ENCODE data around the gene PGAP3. TPM values are rescaled to one million over a fixed set of nuclear protein-coding genes. Genes with fewer than 3 reads are reported as not detected.
A peak's percentile ranks its signal among the peaks of the same experiment; 100 is the strongest.

Gene PGAP3
- total and polyA plus RNA-seq, 7 experiments from 2014 or later = 13.3 to 39.9 (median 34.4) TPM

DNA sequence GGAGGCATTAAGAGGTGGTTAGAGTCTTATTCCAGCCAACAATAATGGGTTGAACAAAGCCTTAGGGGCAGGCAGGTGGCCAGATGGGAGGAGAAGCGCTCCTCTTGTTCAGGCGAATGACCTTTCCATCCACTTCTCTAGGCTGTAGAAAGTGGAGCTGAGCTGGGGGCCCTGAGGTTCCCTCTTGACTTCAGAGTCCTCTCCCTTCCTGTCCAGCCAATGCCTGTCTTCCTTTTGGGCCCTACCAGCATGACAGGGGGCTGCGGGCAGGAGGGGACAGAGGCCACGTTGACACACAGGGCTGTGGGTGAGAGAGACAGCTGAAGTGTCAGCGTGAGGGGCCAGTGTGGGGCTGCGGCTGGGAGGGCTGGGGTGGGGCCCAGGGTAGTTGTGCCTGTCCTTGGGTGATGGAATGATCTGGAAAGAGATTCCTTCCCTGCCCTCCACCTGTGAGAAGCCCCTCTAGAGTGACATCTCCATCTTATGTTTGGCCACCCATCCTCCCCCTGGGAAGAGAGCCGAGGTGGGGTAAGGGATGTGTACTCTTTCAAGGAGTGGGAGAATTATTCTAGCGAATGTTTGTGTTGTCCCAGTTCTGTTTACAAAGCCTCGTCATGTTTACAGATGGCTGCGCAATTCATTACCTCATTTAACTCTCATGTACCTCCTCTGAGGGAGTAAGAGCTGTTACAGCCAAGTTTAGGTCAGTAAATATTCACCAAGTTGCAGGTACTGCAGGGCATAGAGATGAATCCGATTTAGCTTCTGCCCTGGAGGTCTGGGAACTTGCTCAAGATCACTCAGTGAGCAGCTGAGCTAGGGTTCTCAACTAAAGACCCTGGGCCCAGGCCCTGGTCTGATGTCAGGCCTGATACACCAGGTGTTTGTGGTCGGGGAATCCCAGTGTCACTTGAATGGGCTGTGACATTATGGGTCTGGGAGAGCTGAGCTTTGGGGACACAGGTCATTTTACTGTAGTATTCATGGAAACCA lies 15.3 kb upstream of the PGAP3 start:
- CTCF ChIA-PET = interaction anchor here (2.0 kb wide), 1 partner anchor 16 kb away, joined by 4 read pairs; the partner anchor contains the start of gene PGAP3
- Histone ChIP-seq H3K4me3 (ENCODE audit: low read length) (no peak overlapping the region), H3K27ac (ENCODE audit: low read depth, low read length) (no peak overlapping the region), H3K9me3 (ENCODE audit: control insufficient read depth in 2 of 3, low read length in 3 of 3) (no peaks in the 10 kb centered on the region), H3K27me3 (ENCODE audit: control insufficient read depth in 2 of 2, insufficient read depth in 2 of 2, low read length in 2 of 2) (peaks cover 3 to 14% of the 10 kb centered on the region in 2 donors), H3K36me3 (ENCODE audit: control insufficient read depth in 2 of 3, insufficient read depth in 3 of 3, low read length in 3 of 3) (no peaks in the 10 kb centered on the region), H3K4me1 (ENCODE audit: control insufficient read depth in 2 of 2, insufficient read depth in 2 of 2, low read length in 2 of 2) (peaks cover 7 to 16% of the 10 kb centered on the region in 2 donors)
- Mint-ChIP-seq H3K4me1 (peaks cover 17 to 41% (median 27%) of the 10 kb centered on the region in 7 donors), H3K9me3 (peaks cover 0 to 2% (median 0%) of the 10 kb centered on the region in 11 donors), H3K27ac (no peak overlapping the region), H3K27me3 (peaks cover 24 to 42% (median 28%) of the 10 kb centered on the region in 5 donors), H3K36me3 (peaks cover 0 to 6% (median 0%) of the 10 kb centered on the region in 5 donors), H3K4me3 (no peak overlapping the region)
- no peak for ATAC-seq
- POLR2A ChIA-PET = interaction anchor here (0.6 to 2.0 kb wide), 2 partner anchors 16 to 23 kb away, joined by 3 to 7 read pairs; partner anchors contain the start of gene PGAP3
- DNase-seq = no peak
- intact Hi-C loops (cut with micrococcal nuclease) = no loop called here

DNA sequence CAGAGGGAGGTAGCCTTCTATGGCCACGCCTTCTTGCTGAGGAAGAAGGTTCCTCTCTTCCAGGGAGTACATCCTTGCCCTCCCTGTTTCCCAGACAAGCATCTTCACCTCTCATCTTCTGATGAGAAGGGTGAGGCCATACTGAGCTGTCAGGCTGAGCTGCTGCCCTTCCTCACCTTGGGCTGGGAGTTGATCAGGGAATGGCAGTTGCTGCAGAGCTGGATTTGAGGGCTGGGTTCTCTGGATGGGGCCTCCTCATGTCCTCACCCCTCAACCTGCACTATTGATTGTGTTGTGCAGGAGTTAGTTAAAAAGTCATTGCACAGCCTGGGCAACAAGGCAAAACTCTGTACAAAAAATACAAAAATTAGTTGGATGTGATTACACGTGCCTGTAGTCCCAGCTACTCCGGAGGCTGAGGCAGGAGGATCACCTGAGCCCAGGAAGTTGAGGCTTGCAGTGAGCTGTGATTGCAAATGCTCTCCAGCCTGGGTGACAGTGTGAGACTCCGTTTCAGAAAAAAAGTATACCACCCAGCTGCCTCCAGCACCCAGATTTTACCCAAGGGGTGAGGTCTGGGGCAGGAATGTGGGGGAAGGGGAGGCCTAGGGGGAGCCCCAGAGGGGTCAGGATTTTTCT lies 14.0 kb upstream of the PGAP3 start:
- ChIA-PET CTCF (interaction anchor here (2.0 kb wide), 1 partner anchor 14 kb away, joined by 4 read pairs; the partner anchor contains the start of gene PGAP3), POLR2A (interaction anchor here (1.2 to 2.0 kb wide), 2 partner anchors 12 to 14 kb away, joined by 5 to 7 read pairs; partner anchors contain the start of gene PGAP3)
- Histone ChIP-seq H3K4me3 (ENCODE audit: low read length) (no peak overlapping the region), H3K27ac (ENCODE audit: low read depth, low read length) (no peak overlapping the region), H3K4me1 (ENCODE audit: control insufficient read depth in 2 of 2, insufficient read depth in 2 of 2, low read length in 2 of 2) (peaks cover 2 to 7% of the 10 kb centered on the region in 2 donors), H3K9me3 (ENCODE audit: control insufficient read depth in 2 of 3, low read length in 3 of 3) (no peaks in the 10 kb centered on the region), H3K36me3 (ENCODE audit: control insufficient read depth in 2 of 3, insufficient read depth in 3 of 3, low read length in 3 of 3) (no peaks in the 10 kb centered on the region), H3K27me3 (ENCODE audit: control insufficient read depth in 2 of 2, insufficient read depth in 2 of 2, low read length in 2 of 2) (peaks cover 3 to 14% of the 10 kb centered on the region in 2 donors)
- peaks cover 0 to 2% (median 0%) of the 10 kb centered on the region in 11 donors for H3K9me3 Mint-ChIP-seq
- intact Hi-C loops (cut with micrococcal nuclease) = no loop called here
- peaks cover 7 to 29% (median 15%) of the 10 kb centered on the region in 7 donors for H3K4me1 Mint-ChIP-seq
- ATAC-seq (no peak), DNase-seq (no peak)
- H3K27ac Mint-ChIP-seq = peak overlapping the region in 1 of 9 donors; percentile 13
- no peak overlapping the region for H3K4me3 Mint-ChIP-seq
- peaks cover 28 to 48% (median 29%) of the 10 kb centered on the region in 5 donors for H3K27me3 Mint-ChIP-seq
- peaks cover 0 to 12% (median 6%) of the 10 kb centered on the region in 5 donors for H3K36me3 Mint-ChIP-seq

DNA sequence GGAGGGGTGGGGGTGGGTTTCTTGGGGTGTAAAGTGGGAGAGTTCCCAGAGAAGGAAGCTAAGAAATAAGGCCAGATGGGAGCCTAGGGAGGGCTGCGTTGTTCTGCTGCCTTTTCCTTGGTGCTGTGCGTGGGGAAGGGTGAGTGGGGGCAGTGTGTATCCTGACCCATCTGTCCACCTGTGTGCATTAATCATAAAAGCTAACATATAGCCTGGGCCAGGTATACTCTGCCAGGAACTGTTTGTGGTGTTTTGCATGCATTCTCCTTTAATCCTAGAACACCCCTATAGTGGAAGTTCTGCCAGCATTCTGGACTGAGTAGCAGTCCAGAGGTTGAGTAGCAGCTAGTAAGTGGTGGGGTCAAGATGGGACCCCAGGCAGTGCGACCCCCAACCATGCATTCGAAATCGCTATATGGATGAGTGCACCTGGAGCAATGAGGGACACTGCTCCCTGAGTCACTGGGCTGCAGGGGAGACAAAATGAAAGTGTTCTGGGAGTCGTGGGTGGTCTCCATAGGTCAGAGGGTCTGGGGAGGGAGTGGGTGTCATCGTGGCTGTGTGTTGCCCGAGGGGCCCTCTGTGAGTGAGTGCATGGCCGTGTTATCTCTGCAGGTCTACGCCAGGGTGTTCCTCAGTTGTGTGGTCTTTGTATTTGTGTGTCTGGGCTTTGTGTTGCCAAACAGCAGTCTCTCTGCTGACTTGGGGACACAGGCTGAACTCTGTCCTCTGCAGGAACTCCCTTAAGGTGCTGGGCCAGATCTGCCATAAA lies 13.3 kb upstream of the PGAP3 start:
- ChIA-PET CTCF (interaction anchor here (2.0 kb wide), 1 partner anchor 14 kb away, joined by 4 read pairs; the partner anchor contains the start of gene PGAP3), POLR2A (interaction anchor here (1.2 to 2.0 kb wide), 3 partner anchors 11 to 14 kb away, joined by 4 to 7 read pairs (median 5); partner anchors contain the start of gene PGAP3)
- ATAC-seq (no peak), DNase-seq (no peak)
- Mint-ChIP-seq H3K27me3 (peaks cover 28 to 48% (median 29%) of the 10 kb centered on the region in 5 donors), H3K36me3 (peaks cover 0 to 12% (median 6%) of the 10 kb centered on the region in 5 donors), H3K4me1 (peaks cover 5 to 22% (median 10%) of the 10 kb centered on the region in 7 donors), H3K9me3 (peaks cover 0 to 2% (median 0%) of the 10 kb centered on the region in 11 donors), H3K4me3 (peak overlapping the region in 5 of 10 donors; percentile 18 to 53 (median 38)), H3K27ac (peak overlapping the region in 1 of 9 donors; percentile 13)
- Histone ChIP-seq H3K4me3 (ENCODE audit: low read length) (no peak overlapping the region), H3K36me3 (ENCODE audit: control insufficient read depth in 2 of 3, insufficient read depth in 3 of 3, low read length in 3 of 3) (no peaks in the 10 kb centered on the region), H3K27me3 (ENCODE audit: control insufficient read depth in 2 of 2, insufficient read depth in 2 of 2, low read length in 2 of 2) (peaks cover 3 to 14% of the 10 kb centered on the region in 2 donors), H3K4me1 (ENCODE audit: control insufficient read depth in 2 of 2, insufficient read depth in 2 of 2, low read length in 2 of 2) (peaks cover 0 to under 1% of the 10 kb centered on the region in 2 donors), H3K27ac (ENCODE audit: low read depth, low read length) (no peak overlapping the region), H3K9me3 (ENCODE audit: control insufficient read depth in 2 of 3, low read length in 3 of 3) (no peaks in the 10 kb centered on the region)
- intact Hi-C loops (cut with micrococcal nuclease) = no loop called here

DNA sequence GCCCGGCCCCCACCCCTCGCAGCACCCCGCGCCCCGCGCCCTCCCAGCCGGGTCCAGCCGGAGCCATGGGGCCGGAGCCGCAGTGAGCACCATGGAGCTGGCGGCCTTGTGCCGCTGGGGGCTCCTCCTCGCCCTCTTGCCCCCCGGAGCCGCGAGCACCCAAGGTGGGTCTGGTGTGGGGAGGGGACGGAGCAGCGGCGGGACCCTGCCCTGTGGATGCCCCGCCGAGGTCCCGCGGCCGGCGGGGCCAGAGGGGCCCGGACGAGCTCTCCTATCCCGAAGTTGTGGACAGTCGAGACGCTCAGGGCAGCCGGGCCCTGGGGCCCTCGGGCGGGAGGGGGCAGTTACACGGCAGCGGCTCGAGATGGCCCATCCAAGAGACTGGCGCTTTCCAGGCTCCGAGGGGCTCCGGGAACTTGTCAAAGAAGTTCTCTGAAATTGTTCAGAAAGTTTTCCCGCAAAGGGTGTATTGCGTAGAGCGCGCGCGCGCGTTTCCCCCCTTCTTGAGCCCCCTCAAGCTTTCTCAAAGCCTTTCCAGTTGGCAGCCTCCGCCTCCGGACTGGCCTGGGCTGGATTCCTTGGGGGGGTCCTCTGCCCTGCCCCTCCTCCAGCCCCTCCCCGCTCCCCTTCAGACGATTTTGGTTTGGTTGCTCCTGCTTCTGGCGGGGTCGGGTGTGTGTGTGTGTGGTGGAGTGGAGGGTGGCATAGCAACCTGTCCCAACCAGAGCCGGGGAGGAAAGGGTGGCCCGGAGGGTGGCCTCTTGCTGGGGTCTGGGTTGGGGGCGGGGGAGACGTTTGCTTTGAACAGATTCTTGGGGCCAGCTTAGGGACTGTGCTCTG lies 12.5 kb upstream of the PGAP3 start:
- peaks cover 5 to 18% (median 10%) of the 10 kb centered on the region in 7 donors for H3K4me1 Mint-ChIP-seq
- DNase-seq = no peak
- CTCF ChIA-PET = no interaction called here
- intact Hi-C loops (cut with micrococcal nuclease) = no loop called here
- H3K27me3 Mint-ChIP-seq = peaks cover 28 to 48% (median 29%) of the 10 kb centered on the region in 5 donors
- H3K4me3 Mint-ChIP-seq = peak overlapping the region in 6 of 10 donors; percentile 18 to 72 (median 43)
- Histone ChIP-seq H3K9me3 (ENCODE audit: control insufficient read depth in 2 of 3, low read length in 3 of 3) (no peaks in the 10 kb centered on the region), H3K36me3 (ENCODE audit: control insufficient read depth in 2 of 3, insufficient read depth in 3 of 3, low read length in 3 of 3) (no peaks in the 10 kb centered on the region), H3K27ac (ENCODE audit: low read depth, low read length) (no peak overlapping the region), H3K4me1 (ENCODE audit: control insufficient read depth in 2 of 2, insufficient read depth in 2 of 2, low read length in 2 of 2) (no peaks in the 10 kb centered on the region), H3K27me3 (ENCODE audit: control insufficient read depth in 2 of 2, insufficient read depth in 2 of 2, low read length in 2 of 2) (peaks cover 3 to 14% of the 10 kb centered on the region in 2 donors), H3K4me3 (ENCODE audit: low read length) (no peak overlapping the region)
- no peak for ATAC-seq
- POLR2A ChIA-PET = interaction anchor here (1.5 kb wide), 1 partner anchor 12 kb away, joined by 4 read pairs; the partner anchor contains the start of gene PGAP3
- peak overlapping the region in 1 of 9 donors; percentile 13 for H3K27ac Mint-ChIP-seq
- peaks cover 0 to 12% (median 6%) of the 10 kb centered on the region in 5 donors for H3K36me3 Mint-ChIP-seq
- peaks cover 0 to 2% (median 0%) of the 10 kb centered on the region in 11 donors for H3K9me3 Mint-ChIP-seq

DNA sequence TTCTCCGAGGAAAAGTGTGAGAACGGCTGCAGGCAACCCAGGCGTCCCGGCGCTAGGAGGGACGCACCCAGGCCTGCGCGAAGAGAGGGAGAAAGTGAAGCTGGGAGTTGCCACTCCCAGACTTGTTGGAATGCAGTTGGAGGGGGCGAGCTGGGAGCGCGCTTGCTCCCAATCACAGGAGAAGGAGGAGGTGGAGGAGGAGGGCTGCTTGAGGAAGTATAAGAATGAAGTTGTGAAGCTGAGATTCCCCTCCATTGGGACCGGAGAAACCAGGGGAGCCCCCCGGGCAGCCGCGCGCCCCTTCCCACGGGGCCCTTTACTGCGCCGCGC lies 11.9 kb upstream of the PGAP3 start, which contains the start of gene ERBB2:
Gene ERBB2 (plus strand): TSS at position 247 of the 330 bp plus-strand sequence. CDS start 175 bp downstream, outside the sequence.
- Mint-ChIP-seq H3K36me3 (peaks cover 0 to 16% (median 6%) of the 10 kb centered on the region in 5 donors), H3K4me1 (peaks cover 5 to 18% (median 10%) of the 10 kb centered on the region in 7 donors), H3K4me3 (peak within 1 kb of the TSS in 9 of 10 donors; percentile 18 to 72 (median 45)), H3K9me3 (peaks cover 0 to 2% (median 0%) of the 10 kb centered on the region in 11 donors), H3K27ac (peak within 1 kb of the TSS in 1 of 9 donors; percentile 13), H3K27me3 (peaks cover 28 to 48% (median 29%) of the 10 kb centered on the region in 5 donors)
- POLR2A ChIA-PET = interaction anchor here (1.5 kb wide), 1 partner anchor 12 kb away, joined by 4 read pairs; the partner anchor contains the start of gene PGAP3
- H3K36me3 ChIP-seq (ENCODE audit: control insufficient read depth in 2 of 3, insufficient read depth in 3 of 3, low read length in 3 of 3) = no peaks in the 10 kb centered on the region
- H3K27me3 ChIP-seq (ENCODE audit: control insufficient read depth in 2 of 2, insufficient read depth in 2 of 2, low read length in 2 of 2) = peaks cover 3 to 14% of the 10 kb centered on the region in 2 donors
- H3K4me3 ChIP-seq (ENCODE audit: low read length) = no peak within 1 kb of the TSS
- no peaks in the 10 kb centered on the region for H3K9me3 ChIP-seq (ENCODE audit: control insufficient read depth in 2 of 3, low read length in 3 of 3)
- no peak for ATAC-seq
- intact Hi-C loops (cut with micrococcal nuclease) = no loop called here
- no peaks in the 10 kb centered on the region for H3K4me1 ChIP-seq (ENCODE audit: control insufficient read depth in 2 of 2, insufficient read depth in 2 of 2, low read length in 2 of 2)
- no peak for DNase-seq
- H3K27ac ChIP-seq (ENCODE audit: low read depth, low read length) = no peak within 1 kb of the TSS
- CTCF ChIA-PET = no interaction called here
